Nephron (organoid): ENCODE results near the gene BMX.
A peak's percentile ranks its signal among the peaks of the same experiment; 100 is the strongest.

ENCODE experiments used
- H3K27ac Mint-ChIP-seq, 3 experiments: 2 replicates each; pipeline ENCODE4 v1.8.0; 2020; ENCODE audit warnings: mixed read lengths in 3 of 3, mild to moderate bottlenecking in 2 of 3, moderate library complexity in 1 of 3
- H3K27me3 Mint-ChIP-seq: 2 replicates; pipeline ENCODE4 v1.8.0; 2021; ENCODE audit warnings: low read depth, mild to moderate bottlenecking, moderate library complexity, mixed read lengths
- H3K36me3 Mint-ChIP-seq: 2 replicates; pipeline ENCODE4 v1.8.0; 2020; ENCODE audit warnings: low read depth, mixed read lengths
- H3K4me1 Mint-ChIP-seq: 2 replicates; pipeline ENCODE4 v1.8.0; 2020; ENCODE audit warnings: mixed read lengths
- H3K4me3 Mint-ChIP-seq, 3 experiments: 2 replicates each; pipeline ENCODE4 v1.8.0; 2020; ENCODE audit warnings: mild to moderate bottlenecking in 3 of 3, mixed read lengths in 3 of 3, moderate library complexity in 2 of 3
- H3K9me3 Mint-ChIP-seq: 2 replicates; pipeline ENCODE4 v1.8.0; 2020; ENCODE audit warnings: mixed read lengths
- CTCF ChIP-seq, 3 experiments: fragments of 200-600 bp; sonication (generic); IDR thresholded peaks; one replicate each; pipeline ENCODE4 v1.5.0; 2021; ENCODE audit warnings: antibody characterized with exemption in 3 of 3; ENCODE audit not compliant: unreplicated experiment in 3 of 3

Gene BMX

DNA sequence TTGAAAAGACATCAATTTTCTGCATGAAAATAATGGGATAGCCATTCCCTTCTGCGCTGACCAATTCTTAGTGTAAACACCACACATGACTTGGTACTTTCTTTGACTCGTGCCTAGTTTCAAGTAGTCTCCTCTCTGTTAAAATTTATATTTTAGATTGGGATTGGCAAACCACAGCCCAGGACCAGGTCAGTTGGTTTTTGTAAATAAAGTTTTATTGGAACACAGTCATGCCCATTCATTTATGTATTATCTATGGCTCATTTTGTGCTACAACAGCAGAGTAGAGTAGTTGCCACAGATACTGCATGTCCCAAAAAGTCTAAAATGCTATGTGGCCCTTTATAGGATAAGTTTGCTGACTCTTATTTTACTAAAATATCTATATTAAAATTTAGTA is 46.7 kb downstream of the BMX start:
- H3K4me1 Mint-ChIP-seq, result no peaks in the 10 kb centered on the region
- H3K9me3 Mint-ChIP-seq, result peaks cover 7% of the 10 kb centered on the region
- TF ChIP-seq CTCF (IDR thresholded peaks at IDR 0.05; ENCODE audit: unreplicated experiment in 3 of 3), result no peak
- no peaks in the 10 kb centered on the region for H3K36me3 Mint-ChIP-seq
- H3K27ac Mint-ChIP-seq, result no peak overlapping the region
- no peak overlapping the region for H3K4me3 Mint-ChIP-seq
- H3K27me3 Mint-ChIP-seq, result no peaks in the 10 kb centered on the region

GRCh38 chrX:15549189-15550012 is 48.8 kb downstream of the BMX start:
- no peak for TF ChIP-seq CTCF (IDR thresholded peaks at IDR 0.05; ENCODE audit: unreplicated experiment in 3 of 3)
- H3K36me3 Mint-ChIP-seq, result no peaks in the 10 kb centered on the region
- no peaks in the 10 kb centered on the region for H3K4me1 Mint-ChIP-seq
- no peak overlapping the region for H3K27ac Mint-ChIP-seq
- no peak overlapping the region for H3K4me3 Mint-ChIP-seq
- peaks cover 2% of the 10 kb centered on the region for H3K9me3 Mint-ChIP-seq
- H3K27me3 Mint-ChIP-seq, result no peaks in the 10 kb centered on the region

DNA sequence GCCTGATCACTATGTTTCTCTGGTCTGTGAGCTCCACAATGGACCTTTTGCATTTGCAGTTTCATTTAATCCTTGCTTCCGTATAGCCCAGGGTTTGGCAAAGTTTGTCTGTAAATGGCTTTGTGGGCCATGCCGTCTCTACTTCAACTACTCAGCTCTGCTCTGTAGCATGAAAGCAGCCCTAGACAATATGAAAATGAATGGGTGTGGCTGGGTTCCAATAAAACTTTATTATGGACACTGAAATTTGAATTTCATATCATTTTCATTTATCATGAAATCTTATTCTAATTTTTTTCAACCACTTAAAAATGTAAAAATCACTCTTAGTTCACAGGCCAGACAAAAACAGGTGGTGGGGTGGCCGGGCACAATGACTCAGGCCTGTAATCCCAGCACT is 58.6 kb downstream of the BMX start:
- H3K27me3 Mint-ChIP-seq, result no peaks in the 10 kb centered on the region
- no peak overlapping the region for H3K4me3 Mint-ChIP-seq
- no peak overlapping the region for H3K27ac Mint-ChIP-seq
- H3K36me3 Mint-ChIP-seq, result no peaks in the 10 kb centered on the region
- no peak for TF ChIP-seq CTCF (IDR thresholded peaks at IDR 0.05; ENCODE audit: unreplicated experiment in 3 of 3)
- H3K4me1 Mint-ChIP-seq, result peaks cover 5% of the 10 kb centered on the region
- no peaks in the 10 kb centered on the region for H3K9me3 Mint-ChIP-seq

DNA sequence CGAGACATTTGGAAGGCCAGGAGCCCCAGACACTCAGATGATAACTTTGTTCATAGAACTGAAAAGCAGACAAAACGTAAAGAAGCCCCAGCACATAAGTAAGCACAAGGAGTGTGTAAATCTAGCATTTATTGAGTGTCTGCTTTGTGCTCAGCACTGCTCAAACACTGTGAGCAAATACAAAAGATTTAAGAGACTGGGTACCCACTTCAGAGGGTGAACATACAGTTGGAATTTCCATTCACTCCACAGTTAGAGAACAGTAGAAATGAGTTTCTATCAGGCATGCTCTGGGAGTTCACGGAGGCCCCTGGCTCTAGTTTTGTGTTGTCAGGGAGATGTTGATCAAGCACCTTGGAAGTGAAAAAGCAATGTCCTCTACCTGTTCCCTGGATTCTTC is 60.3 kb downstream of the BMX start:
- Mint-ChIP-seq H3K9me3 (no peaks in the 10 kb centered on the region), H3K27me3 (peaks cover 3% of the 10 kb centered on the region), H3K27ac (no peak overlapping the region), H3K36me3 (no peaks in the 10 kb centered on the region), H3K4me3 (no peak overlapping the region), H3K4me1 (peaks cover 5% of the 10 kb centered on the region)
- no peak for TF ChIP-seq CTCF (IDR thresholded peaks at IDR 0.05; ENCODE audit: unreplicated experiment in 3 of 3)

DNA sequence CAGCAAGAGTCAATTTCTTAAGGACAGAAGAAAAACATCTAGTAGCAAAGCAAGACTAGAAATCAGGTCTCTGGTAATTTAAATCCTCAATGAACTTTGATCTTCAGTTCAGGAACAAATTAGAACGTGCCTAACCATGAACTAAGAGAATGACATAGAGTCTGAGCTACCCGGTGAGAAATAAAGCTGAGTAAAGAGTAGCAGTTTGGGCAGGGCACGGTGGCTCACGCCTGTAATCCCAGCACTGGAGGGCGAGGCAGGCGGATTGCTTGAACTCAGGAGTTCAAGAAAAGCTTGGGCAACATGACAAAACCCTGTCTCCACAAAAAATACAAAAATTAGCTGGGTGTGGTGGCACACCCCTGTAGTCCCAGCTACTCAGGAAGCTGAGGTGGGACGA is 62.4 kb downstream of the BMX start:
- H3K27me3 Mint-ChIP-seq, result peaks cover 3% of the 10 kb centered on the region
- H3K36me3 Mint-ChIP-seq, result no peaks in the 10 kb centered on the region
- H3K4me3 Mint-ChIP-seq, result no peak overlapping the region
- H3K4me1 Mint-ChIP-seq, result peaks cover 13% of the 10 kb centered on the region
- H3K9me3 Mint-ChIP-seq, result no peaks in the 10 kb centered on the region
- peak overlapping the region in 1 of 3 experiments; percentile 20 for H3K27ac Mint-ChIP-seq
- TF ChIP-seq CTCF (IDR thresholded peaks at IDR 0.05; ENCODE audit: unreplicated experiment in 3 of 3), result no peak

GRCh38 chrX:15564981-15565579 is 64.5 kb downstream of the BMX start:
- no peak overlapping the region for H3K27ac Mint-ChIP-seq
- peaks cover 3% of the 10 kb centered on the region for H3K27me3 Mint-ChIP-seq
- H3K4me3 Mint-ChIP-seq, result no peak overlapping the region
- H3K36me3 Mint-ChIP-seq, result no peaks in the 10 kb centered on the region
- peaks cover 8% of the 10 kb centered on the region for H3K4me1 Mint-ChIP-seq
- TF ChIP-seq CTCF (IDR thresholded peaks at IDR 0.05; ENCODE audit: unreplicated experiment in 3 of 3), result peak; percentile 57 to 66 (median 65)
- no peaks in the 10 kb centered on the region for H3K9me3 Mint-ChIP-seq
